Measurements from ENCODE around the gene CLDN6.

Gene CLDN6

GRCh38 chr16:2967721-2968161 is 50.2 kb downstream of the CLDN6 start:
- no peak overlapping the region for H3K4me3 ChIP-seq (replicated peaks; ENCODE audit: low read depth, low read length)
- TF ChIP-seq CTCF (IDR thresholded peaks at IDR 0.05; ENCODE audit: low read depth, low read length, missing control alignments), result no peak
- no peak for DNase-seq (ENCODE audit: extremely low read depth, low read depth)

DNA sequence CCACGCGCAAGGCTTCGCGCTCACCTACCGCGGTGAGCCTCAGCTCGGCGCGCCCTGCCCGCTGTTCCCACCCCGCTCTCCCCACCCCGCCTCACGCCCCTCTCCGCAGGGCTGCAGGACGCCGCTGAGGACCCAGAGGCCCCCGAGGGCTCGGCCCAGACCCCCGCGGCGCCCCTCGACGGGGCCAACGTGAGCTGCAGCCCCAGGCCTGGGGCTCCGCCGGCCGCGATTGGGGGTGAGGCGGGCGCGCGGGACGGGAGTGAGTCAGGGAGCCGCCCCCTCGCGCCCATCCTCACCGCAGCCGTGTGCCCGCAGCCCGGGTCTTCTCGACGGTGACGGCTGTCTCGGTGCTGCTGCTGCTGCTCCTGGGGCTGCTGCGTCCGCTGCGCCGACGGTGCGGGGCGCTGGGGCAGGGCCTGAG is 50.8 kb downstream of the CLDN6 start:
- H3K4me3 ChIP-seq (replicated peaks; ENCODE audit: low read depth, low read length), result no peak overlapping the region
- TF ChIP-seq CTCF (IDR thresholded peaks at IDR 0.05; ENCODE audit: low read depth, low read length, missing control alignments), result no peak
- no peak for DNase-seq (ENCODE audit: extremely low read depth, low read depth)

DNA sequence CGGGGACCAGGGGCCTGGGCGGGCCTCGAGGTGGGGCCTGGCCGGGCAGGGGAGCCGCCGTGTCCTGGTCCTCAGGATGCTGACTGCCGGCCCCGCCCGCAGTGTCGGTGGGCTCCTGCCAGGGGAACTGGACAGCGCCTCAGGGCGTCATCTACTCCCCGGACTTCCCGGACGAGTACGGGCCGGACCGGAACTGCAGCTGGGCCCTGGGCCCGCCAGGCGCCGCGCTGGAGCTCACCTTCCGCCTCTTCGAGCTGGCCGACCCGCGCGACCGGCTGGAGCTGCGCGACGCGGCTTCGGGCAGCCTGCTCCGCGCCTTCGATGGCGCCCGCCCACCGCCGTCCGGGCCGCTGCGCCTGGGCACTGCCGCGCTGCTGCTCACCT is 51.2 kb downstream of the CLDN6 start:
- no peak for TF ChIP-seq CTCF (IDR thresholded peaks at IDR 0.05; ENCODE audit: low read depth, low read length, missing control alignments)
- DNase-seq (ENCODE audit: extremely low read depth, low read depth), result no peak
- no peak overlapping the region for H3K4me3 ChIP-seq (replicated peaks; ENCODE audit: low read depth, low read length)

DNA sequence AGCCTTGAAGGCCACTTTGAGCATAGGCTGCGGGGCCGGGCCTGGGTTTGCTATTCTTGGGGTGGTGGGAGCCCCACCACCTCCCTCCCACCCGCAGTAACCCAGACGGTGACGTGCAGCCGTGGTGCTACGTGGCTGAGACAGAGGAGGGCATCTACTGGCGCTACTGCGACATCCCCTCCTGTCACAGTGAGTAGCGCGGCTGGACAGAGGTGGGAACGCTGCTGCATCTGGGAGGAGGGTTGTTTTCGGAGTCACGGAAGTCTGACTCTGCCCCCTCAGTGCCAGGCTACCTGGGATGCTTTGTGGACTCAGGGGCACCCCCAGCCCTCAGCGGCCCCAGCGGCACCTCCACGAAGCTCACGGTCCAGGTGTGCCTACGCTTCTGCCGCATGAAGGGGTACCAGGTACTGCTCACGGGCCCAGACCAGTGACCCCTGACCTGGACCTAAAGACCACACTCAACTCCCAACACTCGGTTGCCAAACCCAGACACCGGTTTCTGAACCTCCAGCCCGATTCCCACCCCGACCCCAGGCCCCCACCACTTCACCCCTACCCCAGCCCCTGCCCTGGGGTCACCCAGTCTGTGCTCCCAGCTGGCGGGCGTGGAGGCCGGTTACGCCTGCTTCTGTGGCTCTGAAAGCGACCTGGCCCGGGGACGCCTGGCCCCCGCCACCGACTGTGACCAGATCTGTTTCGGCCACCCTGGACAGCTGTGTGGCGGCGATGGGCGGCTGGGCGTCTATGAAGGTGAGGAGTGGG is 51.8 kb downstream of the CLDN6 start:
- TF ChIP-seq CTCF (IDR thresholded peaks at IDR 0.05; ENCODE audit: low read depth, low read length, missing control alignments), result no peak
- H3K4me3 ChIP-seq (replicated peaks; ENCODE audit: low read depth, low read length), result no peak overlapping the region
- DNase-seq (ENCODE audit: extremely low read depth, low read depth), result no peak
